Measurements from ENCODE around the gene KCNN3.

The KCNN3 gene

DNA sequence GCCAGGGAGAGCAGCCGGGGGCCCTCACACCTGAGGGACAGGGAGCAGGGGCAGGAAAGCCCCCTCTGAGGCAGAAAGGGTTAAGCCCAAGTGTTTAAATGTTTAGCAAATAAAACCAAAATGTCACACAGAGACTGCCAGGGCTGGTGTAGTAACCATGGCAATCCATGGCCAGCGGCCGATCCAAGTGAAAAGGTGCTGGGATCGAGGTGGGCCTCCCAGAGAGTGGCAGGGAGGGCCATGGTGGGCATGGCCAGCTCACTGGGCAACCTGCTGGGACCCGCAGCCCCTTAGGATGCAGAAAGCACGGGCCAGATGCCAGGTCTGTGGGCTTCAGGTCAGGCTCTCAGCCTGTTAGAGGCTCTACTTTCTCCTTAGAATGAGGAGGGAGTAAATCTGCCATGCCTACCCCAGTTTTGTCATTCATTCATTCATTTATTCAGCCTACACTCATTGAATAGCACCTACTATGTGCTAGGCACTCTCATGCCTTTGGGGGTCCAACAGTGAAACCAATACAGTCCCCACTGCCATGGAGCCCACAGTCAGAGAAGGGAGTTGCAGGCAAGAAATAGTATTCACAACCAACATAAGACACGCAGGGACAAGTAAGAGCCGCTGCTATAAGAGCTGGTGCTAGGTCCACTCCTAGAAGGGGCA, 56.1 kb downstream of the KCNN3 start:
- peaks cover 4% of the 10 kb centered on the region for H3K27me3 ChIP-seq (ENCODE audit: insufficient read depth, poor library complexity, severe bottlenecking)
- H3K27ac ChIP-seq (replicated peaks), result no peak overlapping the region
- DNase-seq (ENCODE audit: low read depth in 1 of 2, low spot score in 1 of 2), result no peak
- no peak for TF ChIP-seq GABPA (IDR thresholded peaks at IDR 0.05; ENCODE audit: low read depth)
- H3K4me3 ChIP-seq (replicated peaks; ENCODE audit: insufficient read depth, low read length), result no peak overlapping the region

DNA sequence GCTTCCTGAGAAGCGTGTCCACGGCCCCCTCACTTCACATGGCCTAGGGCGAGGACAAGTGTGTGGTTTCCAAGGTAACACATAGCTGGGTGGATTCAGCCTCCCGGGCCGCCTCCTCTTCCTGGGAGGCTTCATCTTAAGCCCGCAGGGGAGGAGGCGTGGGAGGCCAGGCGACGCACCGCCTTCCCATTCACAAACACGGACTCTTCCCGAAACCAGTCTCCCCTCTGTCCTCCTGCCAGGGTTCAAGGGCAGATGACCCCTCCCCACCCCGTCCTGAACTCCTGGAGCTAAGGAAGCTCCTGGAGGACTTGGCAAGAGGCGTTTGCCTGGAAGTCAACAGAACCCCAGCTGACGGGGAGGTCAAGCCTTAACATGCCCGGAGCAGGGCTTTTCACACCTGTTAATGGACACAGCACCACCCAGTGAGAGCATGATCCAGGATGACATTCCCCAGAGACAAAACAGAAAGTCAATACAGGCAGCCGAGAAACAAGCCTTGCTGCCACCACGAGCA, 56.7 kb downstream of the KCNN3 start:
- no peak for DNase-seq (ENCODE audit: low read depth in 1 of 2, low spot score in 1 of 2)
- TF ChIP-seq, protein P1, sequence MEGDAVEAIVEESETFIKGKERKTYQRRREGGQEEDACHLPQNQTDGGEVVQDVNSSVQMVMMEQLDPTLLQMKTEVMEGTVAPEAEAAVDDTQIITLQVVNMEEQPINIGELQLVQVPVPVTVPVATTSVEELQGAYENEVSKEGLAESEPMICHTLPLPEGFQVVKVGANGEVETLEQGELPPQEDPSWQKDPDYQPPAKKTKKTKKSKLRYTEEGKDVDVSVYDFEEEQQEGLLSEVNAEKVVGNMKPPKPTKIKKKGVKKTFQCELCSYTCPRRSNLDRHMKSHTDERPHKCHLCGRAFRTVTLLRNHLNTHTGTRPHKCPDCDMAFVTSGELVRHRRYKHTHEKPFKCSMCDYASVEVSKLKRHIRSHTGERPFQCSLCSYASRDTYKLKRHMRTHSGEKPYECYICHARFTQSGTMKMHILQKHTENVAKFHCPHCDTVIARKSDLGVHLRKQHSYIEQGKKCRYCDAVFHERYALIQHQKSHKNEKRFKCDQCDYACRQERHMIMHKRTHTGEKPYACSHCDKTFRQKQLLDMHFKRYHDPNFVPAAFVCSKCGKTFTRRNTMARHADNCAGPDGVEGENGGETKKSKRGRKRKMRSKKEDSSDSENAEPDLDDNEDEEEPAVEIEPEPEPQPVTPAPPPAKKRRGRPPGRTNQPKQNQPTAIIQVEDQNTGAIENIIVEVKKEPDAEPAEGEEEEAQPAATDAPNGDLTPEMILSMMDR (IDR thresholded peaks at IDR 0.05; ENCODE audit: insufficient read depth, low read length), result no peak
- TF ChIP-seq POLR2AphosphoS5 (IDR thresholded peaks at IDR 0.05; ENCODE audit: low read depth) (no peak), SPI1 (IDR thresholded peaks at IDR 0.05; ENCODE audit: borderline replicate concordance, low read depth) (no peak), GABPA (IDR thresholded peaks at IDR 0.05; ENCODE audit: low read depth) (no peak)
- TF ChIP-seq, protein P2, sequence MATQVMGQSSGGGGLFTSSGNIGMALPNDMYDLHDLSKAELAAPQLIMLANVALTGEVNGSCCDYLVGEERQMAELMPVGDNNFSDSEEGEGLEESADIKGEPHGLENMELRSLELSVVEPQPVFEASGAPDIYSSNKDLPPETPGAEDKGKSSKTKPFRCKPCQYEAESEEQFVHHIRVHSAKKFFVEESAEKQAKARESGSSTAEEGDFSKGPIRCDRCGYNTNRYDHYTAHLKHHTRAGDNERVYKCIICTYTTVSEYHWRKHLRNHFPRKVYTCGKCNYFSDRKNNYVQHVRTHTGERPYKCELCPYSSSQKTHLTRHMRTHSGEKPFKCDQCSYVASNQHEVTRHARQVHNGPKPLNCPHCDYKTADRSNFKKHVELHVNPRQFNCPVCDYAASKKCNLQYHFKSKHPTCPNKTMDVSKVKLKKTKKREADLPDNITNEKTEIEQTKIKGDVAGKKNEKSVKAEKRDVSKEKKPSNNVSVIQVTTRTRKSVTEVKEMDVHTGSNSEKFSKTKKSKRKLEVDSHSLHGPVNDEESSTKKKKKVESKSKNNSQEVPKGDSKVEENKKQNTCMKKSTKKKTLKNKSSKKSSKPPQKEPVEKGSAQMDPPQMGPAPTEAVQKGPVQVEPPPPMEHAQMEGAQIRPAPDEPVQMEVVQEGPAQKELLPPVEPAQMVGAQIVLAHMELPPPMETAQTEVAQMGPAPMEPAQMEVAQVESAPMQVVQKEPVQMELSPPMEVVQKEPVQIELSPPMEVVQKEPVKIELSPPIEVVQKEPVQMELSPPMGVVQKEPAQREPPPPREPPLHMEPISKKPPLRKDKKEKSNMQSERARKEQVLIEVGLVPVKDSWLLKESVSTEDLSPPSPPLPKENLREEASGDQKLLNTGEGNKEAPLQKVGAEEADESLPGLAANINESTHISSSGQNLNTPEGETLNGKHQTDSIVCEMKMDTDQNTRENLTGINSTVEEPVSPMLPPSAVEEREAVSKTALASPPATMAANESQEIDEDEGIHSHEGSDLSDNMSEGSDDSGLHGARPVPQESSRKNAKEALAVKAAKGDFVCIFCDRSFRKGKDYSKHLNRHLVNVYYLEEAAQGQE (IDR thresholded peaks at IDR 0.05; ENCODE audit: insufficient replicate concordance, low read depth), result no peak
- H3K27me3 ChIP-seq (ENCODE audit: insufficient read depth, poor library complexity, severe bottlenecking), result peaks cover 5% of the 10 kb centered on the region
- H3K4me3 ChIP-seq (replicated peaks; ENCODE audit: insufficient read depth, low read length), result no peak overlapping the region
- no peak overlapping the region for H3K27ac ChIP-seq (replicated peaks)

DNA sequence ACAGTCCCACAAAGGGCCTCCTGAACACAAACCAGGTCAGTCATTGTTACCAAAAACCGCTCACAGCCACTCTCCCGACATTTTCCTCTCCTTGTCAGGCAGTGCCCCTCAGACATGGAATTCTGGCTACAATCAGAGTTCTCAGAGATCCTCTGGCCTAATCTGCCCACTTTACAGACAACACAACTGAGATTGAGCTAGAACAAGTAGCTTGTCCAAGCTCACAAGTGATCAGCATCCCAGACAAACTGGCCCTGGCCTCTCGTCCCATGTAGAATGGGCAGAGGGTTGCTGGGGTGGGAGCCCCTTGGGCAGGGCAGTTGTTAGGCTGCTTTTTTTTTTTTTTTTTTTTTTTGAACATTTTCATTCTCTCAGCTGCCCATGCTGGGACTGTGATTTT, 57.2 kb downstream of the KCNN3 start:
- Histone ChIP-seq H3K27ac (replicated peaks) (no peak overlapping the region), H3K27me3 (ENCODE audit: insufficient read depth, poor library complexity, severe bottlenecking) (peaks cover 9% of the 10 kb centered on the region), H3K4me3 (replicated peaks; ENCODE audit: insufficient read depth, low read length) (no peak overlapping the region)
- TF ChIP-seq, protein P2 (IDR thresholded peaks at IDR 0.05; ENCODE audit: insufficient replicate concordance, low read depth), result no peak
- TF ChIP-seq, protein P1 (IDR thresholded peaks at IDR 0.05; ENCODE audit: insufficient read depth, low read length), result no peak
- TF ChIP-seq GABPA (IDR thresholded peaks at IDR 0.05; ENCODE audit: low read depth) (no peak), POLR2AphosphoS5 (IDR thresholded peaks at IDR 0.05; ENCODE audit: low read depth) (no peak), SPI1 (IDR thresholded peaks at IDR 0.05; ENCODE audit: borderline replicate concordance, low read depth) (no peak)
- no peak for DNase-seq (ENCODE audit: low read depth in 1 of 2, low spot score in 1 of 2)

DNA sequence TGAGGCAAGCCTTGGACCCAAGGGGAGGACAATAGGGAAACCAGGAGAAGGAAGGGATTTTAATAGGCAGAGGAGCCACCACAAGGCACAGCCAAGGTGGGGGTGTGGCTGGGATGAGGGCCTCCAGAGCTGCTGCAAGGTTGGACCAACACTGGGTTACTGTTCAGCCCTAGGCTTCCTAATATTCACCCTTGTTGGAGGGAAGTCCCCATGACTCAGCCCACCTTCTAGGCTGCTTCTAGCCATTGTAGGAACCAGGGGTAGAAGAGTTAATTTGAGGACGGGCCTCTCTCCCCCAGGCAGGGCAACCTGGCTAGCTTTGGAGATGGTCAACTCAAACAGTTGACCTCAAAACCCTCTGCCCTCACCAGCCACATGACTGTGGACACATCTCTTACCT, 59.5 kb downstream of the KCNN3 start:
- H3K4me3 ChIP-seq (replicated peaks; ENCODE audit: insufficient read depth, low read length), result no peak overlapping the region
- no peak for TF ChIP-seq POLR2AphosphoS5 (IDR thresholded peaks at IDR 0.05; ENCODE audit: low read depth)
- TF ChIP-seq, protein P2 (IDR thresholded peaks at IDR 0.05; ENCODE audit: insufficient replicate concordance, low read depth), result no peak
- TF ChIP-seq, protein P1 (IDR thresholded peaks at IDR 0.05; ENCODE audit: insufficient read depth, low read length), result no peak
- TF ChIP-seq SPI1 (IDR thresholded peaks at IDR 0.05; ENCODE audit: borderline replicate concordance, low read depth), result no peak
- TF ChIP-seq GABPA (IDR thresholded peaks at IDR 0.05; ENCODE audit: low read depth), result no peak
- H3K27me3 ChIP-seq (ENCODE audit: insufficient read depth, poor library complexity, severe bottlenecking), result peaks cover 25% of the 10 kb centered on the region
- H3K27ac ChIP-seq (replicated peaks), result no peak overlapping the region
- DNase-seq (ENCODE audit: low read depth in 1 of 2, low spot score in 1 of 2), result no peak
